Ectodermal cell (in vitro differentiated cells): ENCODE results near the gene CLBA1. TPM values are rescaled to one million over a fixed set of nuclear protein-coding genes. Genes with fewer than 3 reads are reported as not detected.

Experiments
- H3K27ac ChIP-seq: 2 replicates; pipeline ENCODE4 v1.7.0; 2013; ENCODE audit warnings: mild to moderate bottlenecking, low read depth, low read length; ENCODE audit not compliant: insufficient read depth, poor library complexity, severe bottlenecking
- H3K27me3 ChIP-seq: 2 replicates; pipeline ENCODE4 v1.7.0; 2013; ENCODE audit warnings: mild to moderate bottlenecking, low read length; ENCODE audit not compliant: insufficient read depth, control insufficient read depth, poor library complexity, severe bottlenecking
- H3K36me3 ChIP-seq: one replicate; pipeline ENCODE4 v1.7.0; 2013; ENCODE audit warnings: low read length; ENCODE audit not compliant: control insufficient read depth, insufficient read depth
- H3K4me1 ChIP-seq: one replicate; pipeline ENCODE4 v1.7.0; 2013; ENCODE audit warnings: low read length; ENCODE audit not compliant: control insufficient read depth, insufficient read depth
- H3K4me3 ChIP-seq: 2 replicates; pipeline ENCODE4 v1.7.0; 2013; ENCODE audit warnings: low read depth, low read length, control low read depth; ENCODE audit not compliant: insufficient read depth
- H3K9me3 ChIP-seq: 2 replicates; pipeline ENCODE4 v1.7.0; 2013; ENCODE audit warnings: mild to moderate bottlenecking, low read length, moderate library complexity; ENCODE audit not compliant: control insufficient read depth
- WGBS, 2 experiments: methylation state at CpG; one replicate each; pipeline ENCODE4 v1.1.7; 2013; ENCODE audit warnings: missing lambda C conversion rate in 2 of 2; 5-methylcytosine and 5-hydroxymethylcytosine counted together
- polyA plus RNA-seq, 4 experiments: library from polyadenylated mRNA; stranded (reverse); fragments of 50-300 nt; gene quantifications; one replicate each; pipeline ENCODE4 v1.2.3, GENCODE V29; 2013

Gene CLBA1
- polyA plus RNA-seq (2013, experiment 1 of 4): 12.3 TPM
- 14.8 TPM for polyA plus RNA-seq (2013, experiment 2 of 4)
- polyA plus RNA-seq (2013, experiment 3 of 4): 11.2 TPM
- polyA plus RNA-seq (2013, experiment 4 of 4): 13.4 TPM

DNA sequence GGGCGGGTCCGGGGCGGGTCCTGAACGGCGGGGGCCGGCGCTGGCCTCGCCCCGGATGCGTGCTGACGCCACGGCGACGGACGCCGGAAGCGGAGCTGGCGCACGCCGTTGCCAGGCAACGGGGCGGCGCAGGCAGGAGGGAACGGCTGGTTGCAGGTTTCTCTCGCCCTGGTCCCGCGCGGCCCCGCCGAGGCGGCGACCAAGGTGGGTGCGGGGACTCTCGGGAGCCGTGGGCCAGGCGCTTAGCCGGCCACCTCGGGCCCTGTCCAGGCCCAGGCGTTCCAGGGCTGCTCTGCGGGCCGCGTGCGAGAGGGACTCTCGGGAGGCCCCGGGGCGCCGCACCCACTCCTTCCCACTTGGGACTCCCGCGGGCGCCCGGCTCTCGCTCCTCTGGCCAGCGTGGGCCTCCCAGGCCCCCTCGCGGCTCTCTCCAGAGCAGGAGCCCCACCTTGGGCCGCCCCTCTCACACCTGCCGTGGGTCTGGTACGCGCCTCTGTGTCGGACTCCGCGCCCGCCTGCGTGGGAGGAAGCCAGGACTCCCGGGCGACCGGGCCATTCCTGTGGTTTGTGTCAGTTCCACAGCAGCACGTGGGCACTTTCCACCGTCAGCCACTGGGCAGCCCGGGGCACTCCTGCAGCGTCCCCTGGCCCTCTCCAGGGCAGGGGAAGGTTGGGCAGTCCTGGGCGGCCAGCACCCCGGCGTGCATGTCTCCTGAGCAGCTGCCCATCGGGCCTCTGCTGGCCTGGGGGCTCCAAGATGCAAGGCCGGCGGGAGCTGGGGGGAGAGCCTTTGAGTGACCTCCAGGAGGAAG is at the start of gene CLBA1:
Gene CLBA1, plus strand, starts transcription at position 114 of the 812 bp plus-strand sequence. Its CDS starts 644 bp downstream, at position 758.
- H3K4me3 ChIP-seq: peak within 1 kb of the TSS; percentile 83
- H3K4me1 ChIP-seq: no peaks in the 10 kb centered on the region
- H3K36me3 ChIP-seq: no peaks in the 10 kb centered on the region
- no peaks in the 10 kb centered on the region for H3K9me3 ChIP-seq
- 5% methylated on average over 77 of the region's 77 CpGs for WGBS, 2 experiments
- H3K27ac ChIP-seq: no peak within 1 kb of the TSS
- H3K27me3 ChIP-seq: peaks cover 7% of the 10 kb centered on the region

DNA sequence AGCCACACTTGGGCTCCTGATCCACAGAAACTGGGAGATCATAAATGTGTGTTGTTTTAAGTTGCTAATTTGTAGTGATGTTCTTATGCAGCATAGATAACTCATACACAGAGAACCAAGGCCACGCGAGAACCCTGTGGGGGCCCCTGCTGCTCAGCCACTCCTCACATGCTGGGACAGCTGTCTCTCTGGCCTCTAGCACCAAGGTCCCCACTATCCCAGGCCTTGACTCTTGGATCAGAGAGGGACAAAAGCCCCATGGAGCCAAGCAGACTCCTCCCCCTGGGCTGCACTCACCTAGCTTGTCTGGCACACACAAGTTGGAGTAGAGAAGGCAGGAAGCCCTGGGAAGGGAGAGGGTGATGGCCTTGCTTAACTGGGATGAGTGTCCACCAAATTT is 49.6 kb upstream of the CLBA1 start:
- H3K4me3 ChIP-seq: no peak overlapping the region
- H3K9me3 ChIP-seq: no peaks in the 10 kb centered on the region
- 89% methylated on average over 2 of the region's 2 CpGs for WGBS, 2 experiments
- H3K27ac ChIP-seq: no peak overlapping the region
- no peaks in the 10 kb centered on the region for H3K36me3 ChIP-seq
- peaks cover 70% of the 10 kb centered on the region for H3K27me3 ChIP-seq
- H3K4me1 ChIP-seq: peaks cover 3% of the 10 kb centered on the region

DNA sequence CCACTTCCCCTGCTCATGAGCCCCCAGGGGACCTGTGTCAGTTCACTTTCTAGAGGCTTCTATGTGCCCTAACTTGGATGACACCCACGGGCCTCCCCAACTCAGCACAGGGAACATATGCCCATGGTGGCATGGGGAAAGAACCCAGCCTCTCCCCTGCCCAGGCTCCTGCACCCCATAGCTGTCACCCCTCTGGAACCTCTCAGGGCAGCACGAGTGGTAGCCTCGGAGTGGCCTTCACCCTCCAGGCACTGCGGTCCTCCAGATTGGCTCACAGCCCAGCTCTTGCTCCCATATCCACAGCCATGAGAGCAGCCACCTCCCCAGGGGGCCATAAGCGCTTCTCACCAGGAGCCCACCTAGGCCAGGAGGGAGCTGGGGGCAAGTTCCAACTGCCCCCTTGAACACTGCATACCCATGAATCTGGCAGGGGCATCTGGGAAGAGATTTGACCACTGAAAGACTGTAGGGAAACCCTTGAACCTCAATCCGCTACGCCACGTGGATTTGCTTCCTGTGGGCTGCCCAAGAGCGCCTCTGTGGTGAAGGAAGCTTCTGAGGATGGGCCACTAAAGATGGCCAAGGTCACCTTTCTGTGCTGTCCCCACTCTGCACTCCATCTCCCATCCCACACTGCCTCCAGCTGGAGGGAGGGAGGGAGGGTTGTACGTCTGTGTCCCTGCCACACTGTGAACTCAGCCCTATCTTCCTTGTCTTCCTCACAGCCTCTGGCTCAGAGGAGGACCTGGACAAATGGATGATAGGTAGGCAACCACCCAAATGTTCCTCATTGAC is 49.0 kb upstream of the CLBA1 start:
- 88 to 89% methylated on average over 9 to 10 of the region's 10 CpGs for WGBS, 2 experiments
- H3K27me3 ChIP-seq: peaks cover 64% of the 10 kb centered on the region

DNA sequence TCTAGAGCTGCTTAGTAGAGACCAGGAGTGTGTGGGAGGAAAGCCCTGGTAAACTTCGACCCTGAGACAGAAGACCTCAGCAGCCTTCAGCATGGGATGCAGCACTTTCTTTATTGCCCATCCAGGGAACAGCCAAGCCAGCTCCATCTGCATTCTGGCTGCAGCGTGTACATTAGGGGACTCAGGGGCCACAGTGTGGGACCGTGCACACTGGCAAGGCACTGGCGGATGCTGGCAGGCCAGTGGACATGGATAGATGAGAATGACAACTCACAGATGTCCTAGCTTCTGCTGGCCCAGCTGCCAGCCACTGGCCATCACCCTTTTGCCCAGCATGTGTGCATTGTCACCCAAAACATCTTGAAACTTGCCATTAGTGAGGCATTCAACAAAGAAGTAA is 48.4 kb upstream of the CLBA1 start:
- no peak overlapping the region for H3K27ac ChIP-seq
- H3K9me3 ChIP-seq: no peaks in the 10 kb centered on the region
- WGBS, 2 experiments: 82 to 83% methylated on average over 4 of the region's 4 CpGs
- peaks cover 58% of the 10 kb centered on the region for H3K27me3 ChIP-seq
- peaks cover 3% of the 10 kb centered on the region for H3K4me1 ChIP-seq
- H3K36me3 ChIP-seq: no peaks in the 10 kb centered on the region
- H3K4me3 ChIP-seq: no peak overlapping the region

More for the DNA sequence above, 49.0 kb upstream of the CLBA1 start:
- Histone ChIP-seq H3K9me3 (no peaks in the 10 kb centered on the region), H3K27ac (no peak overlapping the region), H3K36me3 (no peaks in the 10 kb centered on the region), H3K4me3 (no peak overlapping the region), H3K4me1 (peaks cover 3% of the 10 kb centered on the region)

DNA sequence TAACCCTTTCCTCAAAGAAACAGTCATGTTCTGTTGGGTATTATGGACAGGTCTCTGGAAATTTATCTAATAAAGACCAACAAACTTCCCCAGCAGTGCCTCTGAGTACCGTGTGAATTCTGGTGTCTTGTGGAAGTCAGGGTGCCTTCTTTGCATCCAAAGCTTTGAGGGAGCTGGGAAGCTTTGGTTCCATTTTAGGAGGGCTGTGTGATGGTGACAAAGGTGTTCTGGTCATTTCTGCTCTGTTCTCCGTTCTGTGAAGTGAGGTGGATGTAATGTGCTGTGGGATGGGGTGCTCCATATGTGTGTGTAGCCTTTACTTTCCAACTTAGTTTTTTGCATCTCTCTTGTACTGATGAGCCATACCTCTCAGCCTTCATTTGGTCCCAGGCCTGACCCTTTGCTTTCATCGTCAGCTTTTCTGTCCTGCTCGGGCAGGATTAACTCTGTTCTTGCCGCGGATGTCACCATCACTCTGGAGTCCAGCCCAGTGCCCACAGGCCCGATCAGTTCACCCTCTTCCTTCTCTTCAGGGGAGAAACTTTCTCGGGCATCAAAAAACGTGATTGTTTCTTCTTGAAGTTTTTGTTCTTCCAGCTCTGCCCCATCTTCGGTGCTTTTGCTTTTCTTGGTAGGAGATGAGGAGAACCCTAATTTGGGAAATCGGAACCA is 47.8 kb upstream of the CLBA1 start:
- Histone ChIP-seq H3K27me3 (peaks cover 51% of the 10 kb centered on the region), H3K9me3 (no peaks in the 10 kb centered on the region), H3K27ac (no peak overlapping the region), H3K36me3 (no peaks in the 10 kb centered on the region), H3K4me3 (no peak overlapping the region), H3K4me1 (peaks cover 3% of the 10 kb centered on the region)
- 87 to 91% methylated on average over 11 of the region's 11 CpGs for WGBS, 2 experiments

DNA sequence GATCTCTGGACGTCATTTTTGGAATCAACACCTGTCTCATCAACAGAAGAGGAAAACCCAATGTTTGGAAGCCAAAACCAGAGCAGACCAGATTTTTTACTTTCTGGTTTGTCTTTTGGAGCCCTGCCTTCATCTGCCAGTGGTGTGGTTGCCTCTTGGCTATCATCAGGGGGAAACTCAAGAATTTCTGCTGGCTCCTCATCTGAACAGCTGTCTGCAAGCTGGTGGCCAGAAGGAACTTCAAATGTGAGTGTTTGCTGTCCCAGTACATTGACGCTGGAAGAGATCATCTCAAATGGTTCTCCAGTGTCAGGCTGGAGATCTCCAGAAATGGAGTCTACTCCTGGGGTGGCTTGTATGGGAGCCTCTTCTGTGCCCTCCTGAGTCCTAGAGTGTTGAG is 47.2 kb upstream of the CLBA1 start:
- WGBS, 2 experiments: 84 to 86% methylated on average over 2 of the region's 2 CpGs
- H3K4me3 ChIP-seq: no peak overlapping the region
- no peak overlapping the region for H3K27ac ChIP-seq
- H3K4me1 ChIP-seq: peaks cover 3% of the 10 kb centered on the region
- peaks cover 45% of the 10 kb centered on the region for H3K27me3 ChIP-seq
- no peaks in the 10 kb centered on the region for H3K9me3 ChIP-seq
- H3K36me3 ChIP-seq: no peaks in the 10 kb centered on the region

DNA sequence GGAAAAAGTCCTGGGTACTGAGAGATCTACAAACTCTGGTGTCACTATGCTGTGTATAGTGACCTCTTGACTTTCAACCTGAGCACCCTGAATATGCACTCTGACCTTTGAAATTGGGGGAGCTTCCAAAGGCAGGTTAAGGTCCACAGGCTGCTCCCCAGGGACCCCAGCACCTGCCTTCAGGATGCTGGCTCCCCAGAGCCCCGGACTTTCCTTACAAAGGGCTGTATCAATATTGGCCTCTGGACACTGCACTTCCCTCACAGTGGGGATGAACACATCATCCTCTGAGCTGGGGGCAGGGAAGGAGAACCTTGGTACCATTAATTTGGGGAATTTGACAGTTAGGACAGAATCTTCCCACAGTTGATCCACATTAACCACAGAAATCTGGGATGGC is 46.6 kb upstream of the CLBA1 start:
- WGBS, 2 experiments: 83 to 100% methylated on average over 1 of the region's 1 CpG
- H3K27ac ChIP-seq: no peak overlapping the region
- H3K4me3 ChIP-seq: no peak overlapping the region
- H3K9me3 ChIP-seq: no peaks in the 10 kb centered on the region
- peaks cover 45% of the 10 kb centered on the region for H3K27me3 ChIP-seq
- H3K4me1 ChIP-seq: peaks cover 3% of the 10 kb centered on the region
- H3K36me3 ChIP-seq: no peaks in the 10 kb centered on the region

DNA sequence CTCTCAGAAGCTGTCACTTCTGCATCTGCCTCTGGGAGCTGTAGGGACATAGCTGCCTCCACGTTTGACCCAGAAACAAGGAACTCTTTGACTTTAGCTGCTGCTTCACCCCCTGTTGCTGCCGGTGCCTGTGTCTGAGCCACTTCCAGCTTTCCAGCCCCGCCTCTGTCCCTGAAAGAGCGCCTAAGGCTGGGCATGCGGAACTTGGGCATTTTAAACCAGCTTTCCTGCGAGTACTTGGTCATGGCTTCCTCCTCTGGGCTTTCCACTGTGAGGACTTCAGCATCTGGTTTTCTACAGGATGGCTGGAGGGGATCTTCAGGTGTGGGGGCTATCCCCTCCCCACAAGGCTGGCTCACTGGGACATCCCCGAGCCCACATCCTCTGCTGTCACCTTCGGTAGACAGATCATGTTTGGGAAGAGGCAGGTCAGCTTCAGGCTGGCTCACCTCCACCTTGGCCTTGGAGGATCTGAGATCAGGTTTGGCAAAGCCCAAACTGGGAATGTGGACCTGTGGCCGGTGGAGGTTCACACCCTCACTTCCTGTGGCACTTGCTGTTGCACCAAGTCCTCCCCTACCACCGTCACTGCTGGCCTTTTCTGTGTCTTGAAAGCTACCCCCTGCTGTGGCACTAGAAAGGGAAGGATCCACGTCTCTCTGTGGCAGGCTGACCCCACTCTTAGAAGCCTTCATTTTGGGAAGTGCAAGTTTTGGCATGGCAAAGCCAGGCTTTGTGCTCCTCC is 45.8 kb upstream of the CLBA1 start:
- WGBS, 2 experiments: 65 to 68% methylated on average over 11 of the region's 11 CpGs
- no peaks in the 10 kb centered on the region for H3K36me3 ChIP-seq
- no peak overlapping the region for H3K4me3 ChIP-seq
- peaks cover 36% of the 10 kb centered on the region for H3K27me3 ChIP-seq
- H3K27ac ChIP-seq: no peak overlapping the region
- H3K9me3 ChIP-seq: no peaks in the 10 kb centered on the region
- peaks cover 3% of the 10 kb centered on the region for H3K4me1 ChIP-seq

DNA sequence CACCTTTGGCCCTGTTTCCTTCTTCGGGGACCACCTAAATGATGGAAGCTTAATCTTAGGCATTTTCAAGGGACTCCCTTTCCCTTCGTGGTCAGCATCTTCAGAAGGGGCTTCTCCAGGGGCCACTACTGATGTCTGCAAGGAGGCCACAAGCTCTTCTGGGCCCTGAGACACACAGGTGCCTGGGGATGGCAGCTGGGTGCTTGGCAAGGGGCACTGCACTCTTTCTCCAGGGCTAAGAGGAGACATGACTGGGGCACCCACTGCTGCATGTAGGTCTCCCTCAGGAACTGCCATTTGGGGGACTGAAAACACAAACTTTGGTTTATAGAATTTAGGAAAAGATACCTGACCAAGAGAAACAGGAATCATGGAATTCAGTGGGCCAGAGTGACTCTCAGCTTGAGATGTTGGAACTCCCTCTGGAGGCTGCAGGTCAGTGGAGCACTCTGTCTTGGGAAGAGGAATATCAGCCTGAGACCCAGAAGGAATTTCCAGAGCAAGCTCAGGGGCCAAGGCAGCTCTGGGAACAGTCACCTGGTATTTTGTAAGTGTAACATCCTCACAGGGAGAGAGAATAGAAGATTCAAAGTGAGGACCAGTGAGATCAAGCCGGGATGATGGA is 45.0 kb upstream of the CLBA1 start:
- Histone ChIP-seq H3K27me3 (peaks cover 28% of the 10 kb centered on the region), H3K36me3 (no peaks in the 10 kb centered on the region), H3K4me1 (peaks cover 3% of the 10 kb centered on the region), H3K9me3 (no peaks in the 10 kb centered on the region), H3K4me3 (no peak overlapping the region), H3K27ac (no peak overlapping the region)
- WGBS, 2 experiments: 85 to 87% methylated on average over 3 of the region's 3 CpGs
